CD4-positive, alpha-beta T cell (primary cell): Measurements from ENCODE around the gene FRY. TPM values are rescaled to one million over a fixed set of nuclear protein-coding genes. Genes with fewer than 3 reads are reported as not detected.
"Not testable (repeated sequence)": the region's sequence is repeated elsewhere in the genome, so short reads cannot be mapped to it uniquely, and the experiment has no call there.

Experiments used
- ATAC-seq: fragments of 200-7000 bp; cut with Tn5 transposase; one replicate; pipeline ENCODE4 v1.10.0; 2022; ENCODE audit warnings: mild to moderate bottlenecking; ENCODE audit not compliant: poor library complexity
- CTCF ChIA-PET: fragments of 350-600 bp; sonication (Branson Sonifier 250); formaldehyde crosslinking; loops from one replicate; lab custom pipeline; 2021; ENCODE audit warnings: antibody characterized with exemption, inconsistent platforms; lab: Charles Lee
- POLR2A ChIA-PET: fragments of 350-600 bp; sonication (Branson Sonifier 250); formaldehyde crosslinking; loops from one replicate; lab custom pipeline; 2021; ENCODE audit warnings: antibody characterized with exemption, inconsistent platforms; lab: Charles Lee
- DNase-seq, 14 experiments: peaks; one replicate each; pipeline ENCODE4 v3.0.0-alpha.2; 2013 to 2020; ENCODE audit warnings: mixed read lengths in 2 of 14
- H3K27ac ChIP-seq, 2 donors: one replicate each; pipeline versions ENCODE4 v1.5.1 to v1.7.0; 2013; ENCODE audit warnings: low read length in 2 of 2, low read depth in 1 of 2, mild to moderate bottlenecking in 1 of 2
- H3K27me3 ChIP-seq, 2 experiments: 1 replicate in 1 of 2; 2 replicates in 1 of 2; pipeline versions ENCODE4 v1.6.1 to v1.7.0; 2013; ENCODE audit warnings: low read length in 2 of 2, control low read depth in 1 of 2, mild to moderate bottlenecking in 1 of 2, moderate library complexity in 1 of 2; ENCODE audit not compliant: insufficient read depth in 2 of 2, control insufficient read depth in 1 of 2
- H3K36me3 ChIP-seq: one replicate; pipeline ENCODE4 v1.6.1; 2013; ENCODE audit warnings: low read length, control low read depth; ENCODE audit not compliant: insufficient read depth
- H3K4me1 ChIP-seq: one replicate; pipeline ENCODE4 v1.6.1; 2013; ENCODE audit warnings: low read length, control low read depth; ENCODE audit not compliant: insufficient read depth
- H3K4me3 ChIP-seq: one replicate; pipeline ENCODE4 v1.5.1; 2013; ENCODE audit warnings: mild to moderate bottlenecking, low read length, moderate library complexity
- H3K9me3 ChIP-seq, 2 experiments: 1 replicate in 1 of 2; 2 replicates in 1 of 2; pipeline versions ENCODE4 v1.6.1 to v1.7.0; 2013; ENCODE audit warnings: low read length in 2 of 2, mild to moderate bottlenecking in 2 of 2, control low read depth in 1 of 2, moderate library complexity in 1 of 2; ENCODE audit not compliant: control insufficient read depth in 1 of 2, insufficient read depth in 1 of 2
- H3K27ac Mint-ChIP-seq: one replicate; pipeline ENCODE4 v1.8.0; 2020; ENCODE audit warnings: mixed read lengths
- H3K27me3 Mint-ChIP-seq: one replicate; pipeline ENCODE4 v1.8.0; 2021; ENCODE audit warnings: mixed read lengths
- H3K36me3 Mint-ChIP-seq: one replicate; pipeline ENCODE4 v1.8.0; 2021; ENCODE audit warnings: low read depth, mixed read lengths
- H3K4me1 Mint-ChIP-seq: one replicate; pipeline ENCODE4 v1.8.0; 2021; ENCODE audit warnings: low read depth, mixed read lengths
- H3K4me3 Mint-ChIP-seq: one replicate; pipeline ENCODE4 v1.8.0; 2020; ENCODE audit warnings: mild to moderate bottlenecking, mixed read lengths
- H3K9me3 Mint-ChIP-seq: one replicate; pipeline ENCODE4 v1.8.0; 2020; ENCODE audit warnings: mixed read lengths
- CTCF ChIP-seq: fragments of 200-600 bp; IDR thresholded peaks from one replicate; pipeline ENCODE4 v1.8.0; 2022; ENCODE audit warnings: antibody characterized with exemption, mild to moderate bottlenecking
- intact Hi-C, 2 experiments: fragments of 100-400 bp; cut with DNase I in 1 of 2; cut with micrococcal nuclease in 1 of 2; formaldehyde crosslinking; loops; one replicate each; pipeline versions ENCODE4 v1.15.1 to v1.9.0; 2023 to 2025; cut with DNase I, micrococcal nuclease
- polyA plus RNA-seq, 2 donors: library from polyadenylated mRNA; unstranded; fragments of 120-200 nt; gene quantifications; one replicate each; pipeline ENCODE4 v1.2.1, GENCODE V29; 2013
- total RNA-seq, 174 experiments: library from RNA in 2 of 174; stranded (reverse) in 2 of 174; gene quantifications; one replicate each; pipeline ENCODE4 v1.2.3 and lab custom pipeline; 2021 to 2026

The FRY gene
- total RNA-seq (10 to 100 TPM; 13.7 to 18.4 TPM), total RNA-seq (lab: John Stamatoyannopoulos, UW) (1.2 to 59.7 (median 23.5) reads per million in 172 experiments)
- polyA plus RNA-seq (2013, experiment 1 of 2), result 10.6 TPM
- polyA plus RNA-seq (2013, experiment 2 of 2), result 11.6 TPM

DNA sequence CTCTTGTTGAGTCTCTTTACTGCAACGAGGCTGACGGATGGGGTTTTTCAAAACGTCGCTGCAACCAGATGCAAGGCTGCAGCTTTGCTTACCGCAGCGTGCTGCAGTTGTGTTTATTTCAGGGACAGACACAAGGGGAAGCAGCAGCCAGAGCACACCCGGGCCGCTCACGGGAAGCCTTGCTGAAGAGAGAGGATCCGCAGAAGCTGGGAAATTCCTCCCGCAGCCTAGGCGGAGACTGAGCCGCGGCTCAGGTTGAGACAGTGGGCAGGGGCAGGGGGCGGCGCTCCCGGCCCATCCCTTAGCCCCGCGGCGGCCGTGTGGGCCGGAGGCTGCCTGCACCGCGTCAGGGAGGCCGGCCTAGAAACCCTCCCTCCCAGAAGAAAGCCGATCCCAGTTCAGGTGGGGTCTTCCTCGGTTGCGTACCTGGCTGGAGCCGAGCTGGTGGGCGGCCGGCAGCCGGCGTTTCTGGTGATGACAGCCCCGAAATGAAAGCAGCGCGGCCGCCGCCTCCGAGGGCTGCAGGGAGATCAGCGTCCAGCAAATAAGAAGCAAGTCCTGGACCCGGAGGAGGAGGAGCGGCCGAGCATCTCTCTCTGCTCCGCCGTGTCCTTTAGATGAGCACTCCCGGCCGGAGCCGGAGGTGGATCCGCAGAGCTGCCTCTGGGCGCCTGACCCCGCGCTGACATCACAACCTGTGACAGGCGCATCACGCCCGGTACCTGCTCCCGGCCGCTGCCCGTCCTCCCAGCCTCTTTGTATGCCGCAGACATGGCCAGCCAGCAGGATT, at the start of gene FRY:
Gene FRY, plus strand, starts transcription at position 750 of the 790 bp plus-strand sequence. Its CDS starts 22 bp downstream, at position 772.
- peak within 1 kb of the TSS; percentile 85 for H3K4me3 ChIP-seq
- ChIA-PET CTCF (interaction anchor here (0.5 to 2.8 kb wide), 4 partner anchors 10 to 224 kb away, joined by 3 to 9 read pairs (median 4); no protein-coding TSS in a partner anchor), POLR2A (interaction anchor here (0.6 to 3.7 kb wide), 7 partner anchors 8 to 284 kb away, joined by 3 to 23 read pairs (median 3); partner anchors contain the start of genes BRCA2 and ZAR1L)
- intact Hi-C loops, result loop anchor here in 1 of 2 experiments (5.0 kb wide), 1 partner anchor 86 kb away; no protein-coding TSS in a partner anchor
- H3K27ac Mint-ChIP-seq, result peak within 1 kb of the TSS; percentile 75
- peak within 1 kb of the TSS in 1 of 2 donors; percentile 57 for H3K27ac ChIP-seq
- ATAC-seq, result peak; percentile 80
- peaks cover 60% of the 10 kb centered on the region for H3K4me1 Mint-ChIP-seq
- H3K9me3 ChIP-seq, result no peaks in the 10 kb centered on the region
- peak within 1 kb of the TSS; percentile 91 for H3K4me3 Mint-ChIP-seq
- peaks cover 6% of the 10 kb centered on the region for H3K36me3 Mint-ChIP-seq
- TF ChIP-seq CTCF, result peak; percentile 8
- H3K36me3 ChIP-seq, result no peaks in the 10 kb centered on the region
- no peaks in the 10 kb centered on the region for H3K27me3 Mint-ChIP-seq
- no peaks in the 10 kb centered on the region for H3K27me3 ChIP-seq
- H3K4me1 ChIP-seq, result peaks cover 6% of the 10 kb centered on the region
- DNase-seq, result peak; percentile 12 to 84 (median 36)
- no peaks in the 10 kb centered on the region for H3K9me3 Mint-ChIP-seq

DNA sequence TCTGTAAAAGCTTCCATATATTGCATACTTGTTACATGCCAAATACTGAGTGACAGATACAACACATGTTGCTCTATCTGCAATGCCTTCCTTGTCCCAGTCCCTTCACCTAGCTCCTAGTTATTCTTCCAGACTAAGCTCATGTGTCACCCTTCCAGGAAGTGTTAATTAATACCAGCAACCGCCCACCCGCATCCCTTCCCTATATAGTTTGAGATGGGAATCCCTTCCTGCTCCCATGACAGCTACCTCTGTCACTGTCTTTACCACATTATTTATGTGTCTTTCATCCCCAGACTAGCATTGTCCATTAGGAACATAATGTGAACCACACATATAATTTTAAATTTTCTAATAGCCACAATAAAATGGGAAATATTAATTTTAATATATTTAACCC, 49.5 kb upstream of the FRY start:
- POLR2A ChIA-PET, result interaction anchor here (0.6 kb wide), 1 partner anchor 14 kb away, joined by 3 read pairs; no protein-coding TSS in a partner anchor
- H3K4me1 Mint-ChIP-seq, result no peaks in the 10 kb centered on the region
- no peaks in the 10 kb centered on the region for H3K4me1 ChIP-seq
- H3K4me3 Mint-ChIP-seq, result no peak overlapping the region
- TF ChIP-seq CTCF, result no peak
- no peak overlapping the region for H3K27ac ChIP-seq
- intact Hi-C loops, result no loop called here
- H3K27ac Mint-ChIP-seq, result no peak overlapping the region
- H3K9me3 ChIP-seq, result no peaks in the 10 kb centered on the region
- H3K27me3 Mint-ChIP-seq, result peaks cover 5% of the 10 kb centered on the region
- no peak for ATAC-seq
- H3K36me3 ChIP-seq, result no peaks in the 10 kb centered on the region
- H3K36me3 Mint-ChIP-seq, result no peaks in the 10 kb centered on the region
- H3K27me3 ChIP-seq, result no peaks in the 10 kb centered on the region
- H3K9me3 Mint-ChIP-seq, result no peaks in the 10 kb centered on the region
- no peak for DNase-seq
- CTCF ChIA-PET, result no interaction called here
- no peak overlapping the region for H3K4me3 ChIP-seq

DNA sequence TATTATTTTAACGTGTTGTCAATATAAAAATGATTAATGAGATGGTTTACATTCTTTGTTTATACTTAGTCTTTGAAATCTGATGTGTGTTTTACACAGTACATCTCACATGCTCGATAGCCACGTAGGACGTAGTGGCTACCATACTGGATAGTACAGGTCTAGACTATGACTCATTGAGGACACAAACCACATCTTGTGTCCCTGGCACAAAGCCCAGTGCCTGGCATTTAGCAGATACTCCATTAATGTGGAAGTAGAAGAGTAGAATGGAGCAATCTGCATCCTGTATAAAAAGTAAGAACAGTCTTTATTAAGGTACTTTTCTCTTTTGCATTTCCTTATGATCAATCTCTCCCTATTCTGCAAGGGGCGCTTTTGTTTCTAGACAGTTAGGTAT, 49.0 kb upstream of the FRY start:
- intact Hi-C loops, result no loop called here
- Histone ChIP-seq H3K27ac (no peak overlapping the region), H3K4me3 (no peak overlapping the region), H3K9me3 (no peaks in the 10 kb centered on the region), H3K27me3 (no peaks in the 10 kb centered on the region), H3K36me3 (no peaks in the 10 kb centered on the region), H3K4me1 (no peaks in the 10 kb centered on the region)
- H3K27me3 Mint-ChIP-seq, result peaks cover 5% of the 10 kb centered on the region
- H3K27ac Mint-ChIP-seq, result no peak overlapping the region
- no peak for ATAC-seq
- H3K9me3 Mint-ChIP-seq, result no peaks in the 10 kb centered on the region
- ChIA-PET CTCF (no interaction called here), POLR2A (no interaction called here)
- no peak overlapping the region for H3K4me3 Mint-ChIP-seq
- no peak for TF ChIP-seq CTCF
- peak in 3 of 14 experiments; percentile 4 to 68 (median 60) for DNase-seq
- no peaks in the 10 kb centered on the region for H3K4me1 Mint-ChIP-seq
- no peaks in the 10 kb centered on the region for H3K36me3 Mint-ChIP-seq

- H3K4me3 Mint-ChIP-seq, intact Hi-C loops, H3K9me3 Mint-ChIP-seq, POLR2A ChIA-PET, H3K4me1 ChIP-seq, H3K4me3 ChIP-seq, ATAC-seq, H3K9me3 ChIP-seq, DNase-seq, H3K27ac ChIP-seq, H3K4me1 Mint-ChIP-seq, H3K36me3 Mint-ChIP-seq, H3K36me3 ChIP-seq, H3K27me3 ChIP-seq, H3K27ac Mint-ChIP-seq, CTCF ChIA-PET, H3K27me3 Mint-ChIP-seq: not testable (repeated sequence)
Observed at GRCh38 chr13:31983696-31984095, 47.9 kb upstream of the FRY start.

DNA sequence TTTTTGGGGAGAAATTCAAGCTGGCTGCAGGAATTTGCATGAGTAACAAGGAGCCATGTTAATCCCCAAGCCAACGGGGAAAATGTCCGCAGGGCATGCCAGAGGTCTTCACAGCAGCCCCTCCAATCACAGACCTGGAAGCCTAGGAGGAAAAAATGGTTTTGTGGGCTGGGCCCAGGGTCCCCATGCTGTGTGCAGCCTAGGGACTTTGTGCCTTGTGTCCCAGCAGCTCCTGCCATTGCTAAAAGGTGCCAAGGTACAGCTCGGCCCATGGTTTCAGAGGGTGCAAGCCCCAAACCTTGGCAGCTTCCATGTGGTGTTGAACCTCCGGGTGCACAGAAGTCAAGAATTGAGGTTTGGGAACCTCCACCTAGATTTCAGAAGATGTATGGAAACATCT, 47.2 kb upstream of the FRY start:
- H3K36me3 ChIP-seq, H3K9me3 ChIP-seq, H3K4me3 Mint-ChIP-seq, DNase-seq, H3K27me3 Mint-ChIP-seq, H3K27ac Mint-ChIP-seq, CTCF ChIA-PET, H3K4me1 Mint-ChIP-seq, intact Hi-C loops, H3K4me3 ChIP-seq, POLR2A ChIA-PET, H3K9me3 Mint-ChIP-seq, H3K27me3 ChIP-seq, H3K36me3 Mint-ChIP-seq, H3K4me1 ChIP-seq, ATAC-seq, H3K27ac ChIP-seq: not testable (repeated sequence)
